Ectodermal cell (in vitro differentiated cells): ENCODE data around the gene STAG1.
"Not testable (repeated sequence)": the region's sequence is repeated elsewhere in the genome, so short reads cannot be mapped to it uniquely, and the experiment has no call there.

Experiments
- H3K27ac ChIP-seq: 2 replicates; pipeline ENCODE4 v1.7.0; 2013; ENCODE audit warnings: mild to moderate bottlenecking, low read depth, low read length; ENCODE audit not compliant: insufficient read depth, poor library complexity, severe bottlenecking
- H3K27me3 ChIP-seq: 2 replicates; pipeline ENCODE4 v1.7.0; 2013; ENCODE audit warnings: mild to moderate bottlenecking, low read length; ENCODE audit not compliant: insufficient read depth, control insufficient read depth, poor library complexity, severe bottlenecking
- H3K36me3 ChIP-seq: one replicate; pipeline ENCODE4 v1.7.0; 2013; ENCODE audit warnings: low read length; ENCODE audit not compliant: control insufficient read depth, insufficient read depth
- H3K4me1 ChIP-seq: one replicate; pipeline ENCODE4 v1.7.0; 2013; ENCODE audit warnings: low read length; ENCODE audit not compliant: control insufficient read depth, insufficient read depth
- H3K4me3 ChIP-seq: 2 replicates; pipeline ENCODE4 v1.7.0; 2013; ENCODE audit warnings: low read depth, low read length, control low read depth; ENCODE audit not compliant: insufficient read depth
- H3K9me3 ChIP-seq: 2 replicates; pipeline ENCODE4 v1.7.0; 2013; ENCODE audit warnings: mild to moderate bottlenecking, low read length, moderate library complexity; ENCODE audit not compliant: control insufficient read depth
- WGBS, 2 experiments: methylation state at CpG; one replicate each; pipeline ENCODE4 v1.1.7; 2013; ENCODE audit warnings: missing lambda C conversion rate in 2 of 2; 5-methylcytosine and 5-hydroxymethylcytosine counted together

STAG1 gene

DNA sequence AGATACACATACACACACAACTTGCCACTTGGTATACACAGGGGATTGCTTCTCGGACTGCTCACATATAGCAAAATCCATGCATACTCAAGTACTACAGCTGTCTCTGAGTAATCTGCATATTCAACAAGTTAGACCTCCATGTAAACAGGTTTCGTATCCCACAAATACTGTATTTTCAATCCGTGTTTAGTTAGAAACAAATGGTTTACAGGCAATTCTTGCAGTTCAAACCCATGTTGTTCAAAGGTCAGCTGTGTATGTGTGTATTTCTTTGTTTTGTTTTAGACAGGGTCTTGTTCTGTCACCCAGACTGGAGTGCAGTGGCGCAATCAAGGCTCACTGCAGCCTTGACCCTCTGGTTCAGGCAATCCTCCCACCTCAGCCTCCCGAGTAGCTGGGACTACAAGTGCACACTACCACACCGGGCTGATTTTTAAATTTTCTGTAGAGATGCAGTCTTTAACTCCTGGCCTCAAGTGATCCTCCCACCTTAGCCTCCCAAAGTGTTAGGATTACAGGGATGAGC, 253.2 kb downstream of the STAG1 start:
- WGBS, 2 experiments: 94 to 95% methylated on average over 6 of the region's 6 CpGs
- Histone ChIP-seq H3K27ac (no peak overlapping the region), H3K4me1 (no peaks in the 10 kb centered on the region), H3K9me3 (no peaks in the 10 kb centered on the region), H3K27me3 (no peaks in the 10 kb centered on the region), H3K36me3 (no peaks in the 10 kb centered on the region), H3K4me3 (no peak overlapping the region)

DNA sequence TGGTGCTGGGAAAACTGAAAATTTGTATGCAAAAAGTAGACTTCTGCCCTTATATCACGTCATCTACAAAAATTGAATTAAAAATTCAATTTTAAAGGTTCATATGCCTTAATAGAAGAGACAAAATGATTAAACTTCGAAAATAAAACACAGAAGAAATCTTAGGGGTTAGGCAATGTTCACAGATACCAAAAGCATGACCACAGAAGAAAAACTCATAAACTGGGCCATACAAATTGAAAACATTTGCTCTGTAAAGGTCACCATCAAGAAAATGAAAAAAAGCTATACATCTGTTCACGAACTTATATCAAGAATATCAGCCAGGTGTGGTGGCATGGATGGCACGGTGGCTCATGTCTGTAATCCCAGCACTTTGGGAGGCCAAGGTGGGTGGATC, 257.0 kb downstream of the STAG1 start:
- H3K27me3 ChIP-seq: no peaks in the 10 kb centered on the region
- WGBS, 2 experiments: 92 to 95% methylated on average over 3 to 4 of the region's 4 CpGs

DNA sequence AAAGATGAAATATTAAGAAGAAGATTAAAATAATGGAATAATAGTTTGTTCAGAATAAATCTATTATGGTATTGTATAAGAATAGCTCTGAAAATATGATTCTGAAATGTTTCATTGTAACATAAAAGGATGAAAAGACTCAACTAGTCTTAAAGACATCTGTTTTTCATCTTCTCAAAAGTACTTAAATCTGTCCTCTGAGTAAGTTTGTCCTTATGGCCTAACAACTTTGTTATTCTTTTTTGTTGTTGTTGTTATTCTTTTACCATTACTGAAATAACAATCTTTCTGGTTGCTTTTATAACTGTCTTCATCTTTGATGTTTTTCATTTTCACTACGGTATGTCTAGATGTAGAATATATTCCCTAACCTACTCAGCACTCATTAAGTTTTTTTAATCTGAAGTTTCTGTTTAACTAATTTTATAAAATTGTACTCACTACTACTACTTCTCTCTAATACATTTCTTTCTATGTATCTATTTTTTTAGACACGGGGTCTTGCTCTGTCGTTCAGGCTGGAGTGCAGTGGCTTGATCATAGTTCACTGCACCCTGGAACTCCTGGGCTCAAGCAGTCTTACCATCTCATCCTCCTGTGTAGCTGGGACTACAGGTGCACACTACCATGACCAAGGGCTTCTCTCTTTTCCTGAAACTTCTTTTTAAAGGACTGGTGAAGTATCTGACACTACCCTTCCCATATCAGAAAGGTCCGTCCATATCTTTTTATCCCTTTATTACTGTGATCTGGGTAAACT, 261.4 kb downstream of the STAG1 start:
- no peak overlapping the region for H3K4me3 ChIP-seq
- WGBS, 2 experiments: 94 to 96% methylated on average over 3 to 4 of the region's 4 CpGs
- no peaks in the 10 kb centered on the region for H3K27me3 ChIP-seq
- no peak overlapping the region for H3K27ac ChIP-seq
- H3K4me1 ChIP-seq: no peaks in the 10 kb centered on the region
- peaks cover 7% of the 10 kb centered on the region for H3K36me3 ChIP-seq
- H3K9me3 ChIP-seq: no peaks in the 10 kb centered on the region

More for the DNA sequence above, 257.0 kb downstream of the STAG1 start:
- Histone ChIP-seq H3K4me1 (no peaks in the 10 kb centered on the region), H3K27ac (no peak overlapping the region), H3K36me3 (no peaks in the 10 kb centered on the region), H3K9me3 (no peaks in the 10 kb centered on the region), H3K4me3 (no peak overlapping the region)

DNA sequence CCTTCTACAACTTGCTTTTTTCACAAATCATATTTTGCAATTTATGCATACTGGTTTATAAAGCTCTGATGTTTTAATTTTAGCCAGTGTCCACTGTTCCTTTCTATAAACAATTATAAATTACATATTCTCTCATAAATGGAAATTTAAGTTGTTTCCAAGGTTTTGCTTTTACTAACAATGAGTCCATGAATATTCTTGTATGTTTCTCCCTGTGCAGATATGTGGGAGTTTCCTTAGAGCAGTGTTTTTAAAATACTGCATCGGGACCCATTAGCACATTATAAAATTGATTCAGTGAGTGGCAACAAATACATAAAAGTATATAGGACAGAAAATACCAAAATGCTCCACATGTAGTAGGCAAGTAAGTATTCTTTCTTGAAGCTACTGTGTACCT, 266.4 kb downstream of the STAG1 start:
- Histone ChIP-seq H3K4me3 (no peak overlapping the region), H3K4me1 (no peaks in the 10 kb centered on the region), H3K27me3 (no peaks in the 10 kb centered on the region), H3K9me3 (no peaks in the 10 kb centered on the region), H3K36me3 (peaks cover 11% of the 10 kb centered on the region), H3K27ac (no peak overlapping the region)
- WGBS, 2 experiments: no CpG with 5 or more reads among the region's 1 CpG

DNA sequence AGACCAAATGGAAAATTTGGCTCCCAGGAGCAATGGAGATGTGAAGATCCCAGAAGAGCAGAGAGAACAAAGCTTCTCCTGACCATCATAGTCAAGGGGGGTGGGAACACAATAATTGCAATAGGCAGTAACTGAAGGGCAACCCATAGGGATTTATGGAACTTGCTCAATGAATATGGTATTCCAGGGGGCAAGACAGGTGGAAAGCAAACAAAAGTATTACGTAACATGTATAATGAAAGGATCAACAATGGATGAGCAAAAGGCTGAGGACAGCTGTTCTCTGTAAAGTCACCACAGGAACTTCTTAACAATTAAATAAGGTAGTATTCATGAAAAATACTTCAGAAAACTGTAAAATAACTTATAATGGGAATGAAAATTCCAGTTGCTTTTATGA, 275.9 kb downstream of the STAG1 start:
- 96 to 100% methylated on average over 1 of the region's 1 CpG for WGBS, 2 experiments
- Histone ChIP-seq H3K36me3 (peaks cover 17% of the 10 kb centered on the region), H3K4me1 (no peaks in the 10 kb centered on the region), H3K4me3 (no peak overlapping the region), H3K27ac (no peak overlapping the region), H3K27me3 (no peaks in the 10 kb centered on the region), H3K9me3 (no peaks in the 10 kb centered on the region)

DNA sequence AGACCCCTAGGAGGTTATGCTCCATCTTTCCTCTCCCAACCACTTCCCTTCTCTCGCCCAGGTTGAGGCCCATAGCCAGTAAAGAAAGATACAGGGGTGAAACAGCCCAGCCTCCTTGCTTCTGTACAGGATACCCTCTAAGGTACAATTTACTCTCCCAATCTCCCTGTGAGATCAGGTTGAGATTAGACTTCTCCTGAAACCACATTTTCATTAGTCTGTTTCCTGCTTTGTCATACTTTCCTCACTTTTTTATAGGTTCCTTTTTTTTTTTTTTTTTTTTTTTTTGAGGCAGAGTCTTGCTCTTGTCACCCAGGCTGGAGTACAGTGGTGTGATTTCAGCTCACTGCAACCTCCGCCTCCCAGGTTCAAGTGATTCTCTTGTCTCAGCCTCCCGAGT, 277.3 kb downstream of the STAG1 start:
- not testable (repeated sequence) for H3K9me3 ChIP-seq, H3K27me3 ChIP-seq, H3K4me1 ChIP-seq, H3K4me3 ChIP-seq, H3K27ac ChIP-seq
- peaks cover 17% of the 10 kb centered on the region for H3K36me3 ChIP-seq
- 93 to 95% methylated on average over 3 of the region's 3 CpGs for WGBS, 2 experiments

DNA sequence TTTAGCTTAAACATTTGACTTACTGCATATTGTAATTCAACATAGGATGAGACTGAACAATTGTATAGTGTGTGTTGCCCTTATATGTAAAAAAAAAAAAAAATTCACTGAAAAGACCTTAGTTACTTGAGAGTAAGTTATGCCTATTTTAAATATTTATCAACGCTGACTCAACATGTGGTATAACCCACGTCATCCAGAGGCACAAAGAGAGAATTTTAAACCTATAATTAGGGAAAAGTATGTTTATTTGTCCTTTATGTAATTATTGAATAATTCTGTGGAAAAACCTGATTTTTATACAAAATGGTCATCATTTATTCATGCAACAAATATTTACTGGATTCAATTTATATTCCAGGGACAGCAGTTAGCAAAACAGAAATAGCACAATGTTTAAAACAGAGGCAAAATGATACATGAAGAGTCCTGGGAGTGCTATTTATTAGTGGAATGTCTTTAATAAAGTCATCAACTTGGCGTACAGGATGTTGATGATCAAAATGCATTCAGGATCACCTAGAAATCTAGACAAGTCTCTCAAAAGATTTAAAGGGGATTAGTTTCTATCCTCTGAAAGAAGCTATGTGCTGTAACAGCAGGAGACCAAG, 278.4 kb downstream of the STAG1 start:
- no peaks in the 10 kb centered on the region for H3K9me3 ChIP-seq
- H3K4me1 ChIP-seq: no peaks in the 10 kb centered on the region
- H3K27ac ChIP-seq: no peak overlapping the region
- 83 to 93% methylated on average over 1 to 3 of the region's 3 CpGs for WGBS, 2 experiments
- no peaks in the 10 kb centered on the region for H3K27me3 ChIP-seq
- no peak overlapping the region for H3K4me3 ChIP-seq
- peaks cover 17% of the 10 kb centered on the region for H3K36me3 ChIP-seq

DNA sequence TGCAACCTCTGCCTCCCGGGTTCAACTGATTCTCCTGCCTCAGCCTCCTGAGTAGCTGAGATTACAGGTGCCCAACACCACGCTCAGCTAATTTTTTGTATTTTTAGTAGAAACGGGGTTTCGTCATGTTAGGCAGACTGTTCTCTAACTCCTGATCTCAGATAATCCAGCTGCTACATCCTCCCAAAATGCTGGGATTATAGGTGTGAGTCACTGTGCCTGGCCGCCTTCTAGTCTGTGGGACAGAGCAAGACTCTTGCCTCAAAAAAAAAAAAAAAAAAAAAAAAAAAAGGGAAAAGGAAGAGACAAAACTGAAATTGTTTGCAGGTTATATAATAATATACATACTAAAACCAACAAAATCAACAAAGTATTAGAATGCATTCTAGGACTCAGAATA, 286.9 kb downstream of the STAG1 start:
- no peak overlapping the region for H3K27ac ChIP-seq
- 90 to 95% methylated on average over 4 of the region's 5 CpGs for WGBS, 2 experiments
- no peak overlapping the region for H3K4me3 ChIP-seq
- no peaks in the 10 kb centered on the region for H3K4me1 ChIP-seq
- peaks cover 4% of the 10 kb centered on the region for H3K36me3 ChIP-seq
- H3K9me3 ChIP-seq: no peaks in the 10 kb centered on the region
- no peaks in the 10 kb centered on the region for H3K27me3 ChIP-seq

DNA sequence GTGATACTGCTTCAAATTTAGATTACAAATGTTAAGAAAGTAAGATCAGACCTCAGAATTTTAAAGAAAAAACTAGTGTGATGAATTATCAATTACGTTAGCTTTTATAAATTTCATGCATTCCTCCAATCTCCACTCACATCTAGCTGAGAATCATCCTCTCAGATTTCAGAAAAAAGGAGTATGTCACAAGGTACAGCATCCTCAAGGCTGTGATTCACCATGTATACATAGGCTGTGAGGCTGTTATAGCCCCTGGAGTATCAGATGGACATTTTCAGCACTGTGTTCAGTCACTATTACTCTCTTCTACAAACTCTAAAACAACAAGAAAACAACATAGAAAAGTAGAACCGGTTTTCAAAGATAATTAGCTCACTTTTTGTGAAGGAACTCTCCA, 287.7 kb downstream of the STAG1 start:
- Histone ChIP-seq H3K4me1 (no peaks in the 10 kb centered on the region), H3K27me3 (no peaks in the 10 kb centered on the region), H3K27ac (no peak overlapping the region), H3K9me3 (no peaks in the 10 kb centered on the region), H3K36me3 (peaks cover 4% of the 10 kb centered on the region), H3K4me3 (no peak overlapping the region)
- WGBS, 2 experiments: 94 to 100% methylated on average over 2 of the region's 2 CpGs

DNA sequence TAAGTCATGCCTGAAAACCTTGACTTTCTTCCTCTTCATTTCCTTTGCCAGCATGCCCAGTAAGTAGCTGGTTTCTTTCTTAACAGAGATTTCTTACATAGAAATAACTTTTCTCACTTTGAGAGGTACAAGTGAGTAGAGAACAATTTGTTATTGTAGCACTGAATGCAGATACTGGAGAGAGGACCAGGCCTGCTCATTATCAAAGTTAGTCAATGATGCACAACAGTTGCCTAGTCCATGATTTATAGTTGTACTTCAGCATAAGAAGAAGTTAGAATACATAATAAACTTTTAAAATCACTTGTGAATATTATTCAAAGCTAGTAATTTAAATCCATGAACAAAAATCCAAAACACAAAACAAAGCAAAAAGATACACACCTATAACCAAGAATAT, 289.0 kb downstream of the STAG1 start:
- H3K36me3 ChIP-seq: peaks cover 4% of the 10 kb centered on the region
- no peaks in the 10 kb centered on the region for H3K4me1 ChIP-seq
- no peaks in the 10 kb centered on the region for H3K9me3 ChIP-seq
- H3K4me3 ChIP-seq: no peak overlapping the region
- H3K27me3 ChIP-seq: no peaks in the 10 kb centered on the region
- H3K27ac ChIP-seq: no peak overlapping the region
